ENCODE results near the gene TC2N.

DNA sequence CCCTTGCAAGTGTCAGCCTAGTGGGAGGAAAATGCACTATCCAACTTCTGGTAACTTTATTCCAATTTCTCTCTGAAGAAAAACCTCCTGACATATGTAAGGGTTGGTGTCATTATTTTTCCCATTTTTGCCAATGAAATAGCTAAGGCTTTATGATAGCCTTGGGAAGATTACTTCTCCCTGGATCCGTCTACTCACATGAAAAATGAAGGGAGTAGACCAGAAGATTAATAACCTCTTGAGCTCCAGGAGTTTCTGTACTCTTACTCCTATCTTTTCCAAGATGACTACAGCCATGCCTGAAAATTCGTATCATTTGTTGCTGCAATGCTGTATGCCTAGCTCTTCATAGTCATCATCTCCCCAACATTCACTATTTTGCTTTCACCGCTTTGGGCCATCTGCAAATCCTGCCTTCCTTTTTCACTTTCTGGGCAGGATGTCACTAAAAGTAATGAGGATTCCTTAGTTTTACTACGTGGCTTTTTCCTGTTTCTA is 18.8 kb downstream of the TC2N start:
- TF ChIP-seq CTCF (IDR thresholded peaks at IDR 0.05): no peak
- no peak for TF ChIP-seq POLR2A (IDR thresholded peaks at IDR 0.05)

All from adrenal gland (tissue), 5 donors.